Ishikawa (cell line): ENCODE data around the gene ADGRL3.

ENCODE experiments used
- CEBPB ChIP-seq: IDR thresholded peaks from 2 replicates; pipeline ENCODE4 v1.6.1; 2012
- CREB1 ChIP-seq: IDR thresholded peaks from 2 replicates; pipeline ENCODE4 v1.6.1; 2012; ENCODE audit warnings: low read depth
- EGR1 ChIP-seq: IDR thresholded peaks from 2 replicates; pipeline ENCODE4 v1.6.1; 2012
- EP300 ChIP-seq: IDR thresholded peaks from 2 replicates; pipeline ENCODE4 v1.6.1; 2012; ENCODE audit warnings: borderline replicate concordance
- NFIC ChIP-seq: IDR thresholded peaks from 2 replicates; pipeline ENCODE4 v1.6.1; 2012
- RAD21 ChIP-seq: IDR thresholded peaks from 2 replicates; pipeline ENCODE4 v1.6.1; 2012; ENCODE audit warnings: low read depth
- TAF1 ChIP-seq: IDR thresholded peaks from 2 replicates; pipeline ENCODE4 v1.6.1; 2012; ENCODE audit warnings: low read depth, mild to moderate bottlenecking
- TCF12 ChIP-seq: IDR thresholded peaks from 2 replicates; pipeline ENCODE4 v1.6.1; 2012; ENCODE audit warnings: low read depth
- YY1 ChIP-seq: IDR thresholded peaks from 2 replicates; pipeline ENCODE4 v1.6.1; 2012; ENCODE audit warnings: low read depth
- ZBTB7A ChIP-seq: IDR thresholded peaks from 2 replicates; pipeline ENCODE4 v1.6.1; 2012; ENCODE audit warnings: low read depth
- TF ChIP-seq, protein P1 (sequence below): IDR thresholded peaks from 2 replicates; pipeline ENCODE4 v1.6.1; 2012
- TF ChIP-seq, protein P2 (sequence below): IDR thresholded peaks from 2 replicates; pipeline ENCODE4 v1.6.1; 2012
- TF ChIP-seq, protein P3 (sequence below): IDR thresholded peaks from 2 replicates; pipeline ENCODE4 v1.6.1; 2012; ENCODE audit warnings: low read depth, mild to moderate bottlenecking

DNA sequence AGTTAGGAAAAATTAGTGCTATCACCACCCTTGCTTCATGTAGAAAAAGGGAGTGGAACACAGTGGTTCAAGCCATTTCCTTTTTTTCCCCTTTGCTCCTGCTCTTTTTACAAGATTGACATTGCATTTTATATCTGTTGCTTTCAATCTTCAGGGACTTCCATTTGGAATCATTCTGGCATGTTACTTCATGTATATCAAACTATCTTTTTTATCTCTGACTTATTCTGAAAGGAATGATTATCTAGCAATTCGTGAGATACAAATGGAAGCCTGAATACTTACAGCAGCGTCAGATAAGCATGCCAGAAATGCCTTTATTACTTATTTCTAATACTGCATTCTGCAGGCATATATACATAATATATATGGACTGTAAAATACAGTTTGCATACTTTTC is 20.4 kb downstream of the ADGRL3 start:
- TF ChIP-seq, protein P1, sequence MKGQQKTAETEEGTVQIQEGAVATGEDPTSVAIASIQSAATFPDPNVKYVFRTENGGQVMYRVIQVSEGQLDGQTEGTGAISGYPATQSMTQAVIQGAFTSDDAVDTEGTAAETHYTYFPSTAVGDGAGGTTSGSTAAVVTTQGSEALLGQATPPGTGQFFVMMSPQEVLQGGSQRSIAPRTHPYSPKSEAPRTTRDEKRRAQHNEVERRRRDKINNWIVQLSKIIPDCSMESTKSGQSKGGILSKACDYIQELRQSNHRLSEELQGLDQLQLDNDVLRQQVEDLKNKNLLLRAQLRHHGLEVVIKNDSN, result no peak
- TF ChIP-seq CEBPB, result no peak
- TF ChIP-seq, protein P2, sequence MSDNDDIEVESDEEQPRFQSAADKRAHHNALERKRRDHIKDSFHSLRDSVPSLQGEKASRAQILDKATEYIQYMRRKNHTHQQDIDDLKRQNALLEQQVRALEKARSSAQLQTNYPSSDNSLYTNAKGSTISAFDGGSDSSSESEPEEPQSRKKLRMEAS, result no peak
- no peak for TF ChIP-seq EP300
- no peak for TF ChIP-seq TAF1
- TF ChIP-seq RAD21, result no peak
- TF ChIP-seq NFIC, result no peak
- TF ChIP-seq YY1, result no peak
- TF ChIP-seq ZBTB7A, result no peak
- no peak for TF ChIP-seq TCF12
- TF ChIP-seq EGR1, result no peak
- TF ChIP-seq, protein P3, sequence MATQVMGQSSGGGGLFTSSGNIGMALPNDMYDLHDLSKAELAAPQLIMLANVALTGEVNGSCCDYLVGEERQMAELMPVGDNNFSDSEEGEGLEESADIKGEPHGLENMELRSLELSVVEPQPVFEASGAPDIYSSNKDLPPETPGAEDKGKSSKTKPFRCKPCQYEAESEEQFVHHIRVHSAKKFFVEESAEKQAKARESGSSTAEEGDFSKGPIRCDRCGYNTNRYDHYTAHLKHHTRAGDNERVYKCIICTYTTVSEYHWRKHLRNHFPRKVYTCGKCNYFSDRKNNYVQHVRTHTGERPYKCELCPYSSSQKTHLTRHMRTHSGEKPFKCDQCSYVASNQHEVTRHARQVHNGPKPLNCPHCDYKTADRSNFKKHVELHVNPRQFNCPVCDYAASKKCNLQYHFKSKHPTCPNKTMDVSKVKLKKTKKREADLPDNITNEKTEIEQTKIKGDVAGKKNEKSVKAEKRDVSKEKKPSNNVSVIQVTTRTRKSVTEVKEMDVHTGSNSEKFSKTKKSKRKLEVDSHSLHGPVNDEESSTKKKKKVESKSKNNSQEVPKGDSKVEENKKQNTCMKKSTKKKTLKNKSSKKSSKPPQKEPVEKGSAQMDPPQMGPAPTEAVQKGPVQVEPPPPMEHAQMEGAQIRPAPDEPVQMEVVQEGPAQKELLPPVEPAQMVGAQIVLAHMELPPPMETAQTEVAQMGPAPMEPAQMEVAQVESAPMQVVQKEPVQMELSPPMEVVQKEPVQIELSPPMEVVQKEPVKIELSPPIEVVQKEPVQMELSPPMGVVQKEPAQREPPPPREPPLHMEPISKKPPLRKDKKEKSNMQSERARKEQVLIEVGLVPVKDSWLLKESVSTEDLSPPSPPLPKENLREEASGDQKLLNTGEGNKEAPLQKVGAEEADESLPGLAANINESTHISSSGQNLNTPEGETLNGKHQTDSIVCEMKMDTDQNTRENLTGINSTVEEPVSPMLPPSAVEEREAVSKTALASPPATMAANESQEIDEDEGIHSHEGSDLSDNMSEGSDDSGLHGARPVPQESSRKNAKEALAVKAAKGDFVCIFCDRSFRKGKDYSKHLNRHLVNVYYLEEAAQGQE, result no peak
- TF ChIP-seq CREB1, result no peak
